ENCODE measurements around the gene ATAD3A. TPM values are rescaled to one million over a fixed set of nuclear protein-coding genes. Genes with fewer than 3 reads are reported as not detected.
"Not testable (repeated sequence)": the region's sequence is repeated elsewhere in the genome, so short reads cannot be mapped to it uniquely, and the experiment has no call there.

ATAD3A gene
- 10 to 100 TPM; 26.2 to 26.5 TPM for total RNA-seq

DNA sequence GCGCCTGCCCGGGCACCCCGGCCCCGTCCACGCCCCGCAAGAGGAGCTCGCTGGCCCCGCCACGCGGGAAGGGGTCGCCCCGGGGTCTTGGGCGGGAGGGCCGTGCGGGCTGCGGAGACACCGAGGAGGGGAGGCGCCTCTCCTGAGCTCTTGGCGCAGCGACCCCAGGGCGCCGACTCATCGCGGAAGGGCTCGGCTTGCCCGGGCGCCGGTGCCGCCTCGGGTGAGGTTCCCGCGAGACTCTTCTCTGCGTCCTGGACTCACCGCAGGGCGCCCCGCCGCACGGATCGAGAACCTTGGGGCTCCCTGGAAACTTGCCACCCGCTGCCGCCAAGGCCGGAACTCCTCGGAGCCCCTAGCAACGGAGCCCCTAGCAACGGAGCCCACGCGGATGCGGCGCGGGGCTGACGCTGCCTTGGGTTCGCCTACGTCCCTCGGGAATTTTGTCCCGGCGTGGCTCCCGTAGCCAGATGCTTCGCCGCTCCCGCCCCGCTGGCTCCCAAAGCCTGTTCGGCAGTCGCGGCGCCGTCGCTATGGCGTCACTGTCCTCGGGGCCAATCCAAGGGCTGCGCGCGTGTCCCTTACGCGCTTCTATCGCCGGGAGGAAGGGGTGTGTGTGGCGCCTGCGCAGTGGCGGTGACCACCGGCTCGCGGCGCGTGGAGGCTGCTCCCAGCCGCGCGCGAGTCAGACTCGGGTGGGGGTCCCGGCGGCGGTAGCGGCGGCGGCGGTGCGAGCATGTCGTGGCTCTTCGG, at the start of gene ATAD3A:
ATAD3A (plus strand) TSS at position 630 of the 753 bp plus-strand sequence; CDS start at position 737, 107 bp downstream.
- Mint-ChIP-seq H3K36me3 (ENCODE audit: low read depth) (no peaks in the 10 kb centered on the region), H3K27ac (peak within 1 kb of the TSS; percentile 85), H3K4me1 (peaks cover 27% of the 10 kb centered on the region), H3K4me3 (peak within 1 kb of the TSS; percentile 88), H3K27me3 (no peaks in the 10 kb centered on the region), H3K9me3 (no peaks in the 10 kb centered on the region)
- DNase-seq: peak; percentile 97
- ChIA-PET CTCF (no interaction called here), POLR2A (interaction anchor here (0.6 to 1.0 kb wide), 6 partner anchors 105 to 163 kb away, joined by 3 to 4 read pairs (median 3); partner anchors contain the start of genes AURKAIP1, CCNL2, DVL1 and MRPL20)

GRCh38 chr1:1462318-1462966, 49.5 kb upstream of the ATAD3A start:
- H3K36me3 Mint-ChIP-seq (ENCODE audit: low read depth): no peaks in the 10 kb centered on the region
- POLR2A ChIA-PET: no interaction called here
- DNase-seq: peak; percentile 22
- CTCF ChIA-PET: no interaction called here
- H3K4me1 Mint-ChIP-seq: peaks cover 5% of the 10 kb centered on the region
- no peaks in the 10 kb centered on the region for H3K27me3 Mint-ChIP-seq
- H3K27ac Mint-ChIP-seq: peak overlapping the region; percentile 49
- H3K4me3 Mint-ChIP-seq: peak overlapping the region; percentile 55
- H3K9me3 Mint-ChIP-seq: no peaks in the 10 kb centered on the region

DNA sequence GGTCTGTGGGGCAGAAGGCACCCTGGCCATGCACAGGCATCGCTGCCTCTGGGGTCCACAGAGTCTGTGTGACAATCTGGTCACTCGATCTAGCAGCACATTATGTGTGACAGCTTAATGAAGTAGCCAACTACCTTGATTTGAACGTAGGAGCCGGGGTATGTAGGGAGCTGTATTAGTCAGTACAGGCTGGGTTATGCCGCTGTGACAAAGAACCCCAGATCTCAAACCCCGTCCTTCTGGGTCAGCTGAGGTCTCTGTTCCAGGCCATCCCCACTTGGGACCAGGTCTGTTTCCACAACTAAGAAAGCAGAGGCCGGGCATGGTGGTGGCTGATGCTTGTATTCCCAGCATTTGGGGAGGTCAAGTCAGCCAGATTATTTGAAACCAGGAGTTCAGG, 48.6 kb upstream of the ATAD3A start:
- H3K27me3 Mint-ChIP-seq: no peaks in the 10 kb centered on the region
- no peak overlapping the region for H3K27ac Mint-ChIP-seq
- H3K4me1 Mint-ChIP-seq: peaks cover 5% of the 10 kb centered on the region
- no peaks in the 10 kb centered on the region for H3K9me3 Mint-ChIP-seq
- no peaks in the 10 kb centered on the region for H3K36me3 Mint-ChIP-seq (ENCODE audit: low read depth)
- ChIA-PET POLR2A (no interaction called here), CTCF (no interaction called here)
- H3K4me3 Mint-ChIP-seq: no peak overlapping the region
- DNase-seq: no peak

DNA sequence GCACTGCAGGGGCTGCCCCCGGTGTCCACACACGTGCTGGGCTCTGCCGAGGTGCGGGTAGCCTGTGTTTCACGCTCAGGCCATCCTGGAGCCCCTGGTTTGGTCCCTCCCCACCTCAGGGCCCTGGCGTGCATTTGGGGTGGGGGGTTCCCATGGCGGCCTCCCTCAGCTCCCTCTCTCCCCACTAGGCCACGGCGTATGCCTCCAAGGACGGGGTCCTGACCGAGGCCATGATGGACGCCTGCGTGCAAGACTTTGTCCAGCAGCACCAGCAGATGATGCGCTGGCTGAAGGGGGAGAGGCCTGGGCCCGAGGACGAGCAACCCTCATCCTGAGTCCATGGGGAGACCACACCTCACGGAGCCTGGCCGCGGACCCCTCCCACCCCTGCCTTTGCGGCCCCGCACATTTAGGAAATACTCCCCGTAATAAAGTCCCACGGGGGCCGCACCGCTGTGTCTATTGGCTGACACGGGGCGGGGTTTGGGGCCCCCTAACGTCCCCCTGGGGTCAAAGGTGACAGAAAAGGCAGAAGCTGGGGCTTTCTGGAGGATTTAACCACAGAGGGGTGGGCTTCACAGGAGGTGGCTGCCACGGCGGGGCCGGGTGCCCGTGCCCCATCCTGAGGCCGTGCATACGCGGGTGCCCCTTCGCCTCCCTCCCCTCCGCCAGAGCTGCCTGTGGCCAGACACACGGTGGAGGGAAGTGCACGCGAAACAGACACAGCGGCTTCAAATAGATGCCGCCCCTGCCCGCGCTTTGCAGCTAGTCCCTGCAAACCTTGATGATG, 43.6 kb upstream of the ATAD3A start:
- H3K36me3 Mint-ChIP-seq (ENCODE audit: low read depth); H3K27me3 Mint-ChIP-seq; DNase-seq; POLR2A ChIA-PET; H3K9me3 Mint-ChIP-seq; H3K27ac Mint-ChIP-seq; CTCF ChIA-PET; H3K4me3 Mint-ChIP-seq: not testable (repeated sequence)
- peaks cover 26% of the 10 kb centered on the region for H3K4me1 Mint-ChIP-seq

DNA sequence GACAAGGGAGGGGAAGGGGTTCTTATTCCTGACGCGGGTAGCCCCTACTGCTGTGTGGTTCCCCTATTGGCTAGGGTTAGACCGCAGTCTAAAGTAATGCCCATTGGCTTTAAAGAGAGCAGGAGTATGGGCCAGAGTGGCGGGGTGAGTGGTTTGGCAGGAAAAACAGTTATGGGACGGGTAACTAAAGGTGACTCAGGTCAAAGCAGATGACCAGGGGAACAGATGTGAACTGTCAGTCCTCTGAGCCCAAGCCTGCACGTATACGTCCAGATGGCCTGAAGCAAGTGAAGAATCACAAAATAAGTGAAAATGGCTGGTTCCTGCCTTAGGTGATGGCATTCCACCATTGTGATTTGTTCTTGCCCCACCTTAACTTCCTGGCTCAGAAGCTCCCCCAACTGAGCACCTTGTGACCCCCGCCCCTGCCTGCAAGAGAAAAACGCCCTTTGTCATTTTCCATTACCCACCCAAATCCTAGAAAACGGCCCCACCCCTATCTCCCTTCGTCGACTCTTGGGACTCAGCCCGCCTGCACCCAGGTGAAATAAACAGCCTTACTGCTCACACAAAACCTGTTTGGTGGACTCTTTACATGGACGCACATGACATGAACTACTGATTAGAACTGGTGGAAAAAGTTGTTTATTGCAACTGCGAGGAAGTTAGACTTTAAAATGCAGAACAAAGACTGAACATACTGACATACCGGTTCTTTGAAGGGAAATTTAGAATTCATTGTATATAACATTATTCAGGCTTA, 41.2 kb upstream of the ATAD3A start:
- ChIA-PET CTCF (interaction anchor here (0.7 to 1.2 kb wide), 2 partner anchors 34 to 145 kb away, joined by 4 read pairs; partner anchors contain the start of gene MIB2), POLR2A (no interaction called here)
- H3K9me3 Mint-ChIP-seq: no peaks in the 10 kb centered on the region
- H3K4me3 Mint-ChIP-seq: peak overlapping the region; percentile 87
- peak; percentile 26 for DNase-seq
- no peaks in the 10 kb centered on the region for H3K27me3 Mint-ChIP-seq
- peak overlapping the region; percentile 74 for H3K27ac Mint-ChIP-seq
- no peaks in the 10 kb centered on the region for H3K36me3 Mint-ChIP-seq (ENCODE audit: low read depth)
- peaks cover 31% of the 10 kb centered on the region for H3K4me1 Mint-ChIP-seq

DNA sequence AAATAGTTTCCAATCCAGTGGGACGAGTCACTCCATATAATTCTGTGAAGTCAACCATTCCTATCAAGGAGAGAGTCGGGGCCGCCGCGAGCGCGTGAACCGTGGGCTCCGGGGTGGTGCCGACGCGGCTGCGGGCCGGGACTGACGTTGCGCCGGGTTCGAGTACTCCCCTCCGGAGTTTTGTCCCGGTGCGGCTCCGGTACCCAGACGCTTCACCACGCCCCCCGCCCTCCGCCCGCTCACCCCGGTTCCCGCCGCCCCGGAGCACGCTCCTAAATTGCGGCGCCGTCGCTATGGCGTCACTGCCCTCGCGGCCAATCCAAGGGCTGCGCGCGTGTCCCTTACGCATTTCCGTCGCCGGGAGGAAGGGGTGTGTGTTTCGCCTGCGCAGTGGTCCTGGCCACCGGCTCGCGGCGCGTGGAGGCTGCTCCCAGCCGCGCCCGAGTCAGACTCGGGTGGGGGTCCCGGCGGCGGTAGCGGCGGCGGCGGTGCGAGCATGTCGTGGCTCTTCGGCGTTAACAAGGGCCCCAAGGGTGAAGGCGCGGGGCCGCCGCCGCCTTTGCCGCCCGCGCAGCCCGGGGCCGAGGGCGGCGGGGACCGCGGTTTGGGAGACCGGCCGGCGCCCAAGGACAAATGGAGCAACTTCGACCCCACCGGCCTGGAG, 40.4 kb upstream of the ATAD3A start, which contains the start of gene ATAD3B:
ATAD3B (plus strand) TSS at position 377 of the 664 bp plus-strand sequence; CDS start at position 497, 120 bp downstream.
- peak; percentile 93 for DNase-seq
- Mint-ChIP-seq H3K9me3 (no peaks in the 10 kb centered on the region), H3K36me3 (ENCODE audit: low read depth) (no peaks in the 10 kb centered on the region), H3K27ac (peak within 1 kb of the TSS; percentile 74), H3K4me3 (peak within 1 kb of the TSS; percentile 87), H3K27me3 (no peaks in the 10 kb centered on the region), H3K4me1 (peaks cover 30% of the 10 kb centered on the region)
- POLR2A ChIA-PET: no interaction called here
- CTCF ChIA-PET: no interaction called here

DNA sequence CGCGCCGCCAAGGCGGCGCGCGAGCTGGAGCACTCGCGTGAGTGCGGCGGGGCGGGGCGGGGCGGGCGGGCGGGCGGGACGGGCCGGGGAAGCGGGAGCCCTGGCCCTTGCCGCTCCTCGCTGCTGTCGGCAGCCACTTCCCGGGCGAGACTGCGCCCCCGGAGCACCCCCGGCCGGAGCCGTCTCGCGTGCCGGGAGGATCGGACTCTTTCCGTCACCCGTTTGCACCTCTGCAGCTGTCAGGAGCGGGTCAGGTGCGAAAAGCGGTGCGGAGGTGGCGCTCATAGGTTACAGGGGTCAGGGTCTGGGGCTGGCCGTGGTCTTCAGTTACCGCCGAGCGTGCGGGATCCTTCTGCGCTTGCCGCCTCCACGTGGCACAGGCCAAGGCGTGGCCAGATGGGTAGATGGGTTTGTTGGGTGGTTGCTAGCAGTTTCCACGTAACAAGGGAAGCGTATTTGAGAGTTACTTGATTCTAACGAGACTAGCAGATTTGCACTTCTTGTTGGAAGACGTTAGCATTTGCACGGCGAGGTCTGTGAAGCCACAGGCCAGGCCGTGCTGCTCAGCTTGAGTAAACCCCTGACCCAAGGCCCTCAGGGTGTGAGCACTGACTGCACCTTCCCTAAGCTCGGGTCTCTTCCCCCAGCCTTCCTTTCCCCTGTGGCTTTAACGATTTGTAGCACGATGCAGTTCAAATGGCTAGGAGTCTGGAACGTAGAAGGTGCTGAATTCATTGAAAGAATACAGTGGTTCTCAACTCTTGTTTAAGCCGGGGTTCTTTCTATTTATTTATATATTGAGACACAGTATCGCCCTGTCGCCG, 39.7 kb upstream of the ATAD3A start:
- H3K27ac Mint-ChIP-seq: peak overlapping the region; percentile 56
- CTCF ChIA-PET; H3K27me3 Mint-ChIP-seq; H3K36me3 Mint-ChIP-seq (ENCODE audit: low read depth); H3K9me3 Mint-ChIP-seq; POLR2A ChIA-PET: not testable (repeated sequence)
- H3K4me3 Mint-ChIP-seq: peak overlapping the region; percentile 77
- peak; percentile 33 for DNase-seq
- peaks cover 30% of the 10 kb centered on the region for H3K4me1 Mint-ChIP-seq

DNA sequence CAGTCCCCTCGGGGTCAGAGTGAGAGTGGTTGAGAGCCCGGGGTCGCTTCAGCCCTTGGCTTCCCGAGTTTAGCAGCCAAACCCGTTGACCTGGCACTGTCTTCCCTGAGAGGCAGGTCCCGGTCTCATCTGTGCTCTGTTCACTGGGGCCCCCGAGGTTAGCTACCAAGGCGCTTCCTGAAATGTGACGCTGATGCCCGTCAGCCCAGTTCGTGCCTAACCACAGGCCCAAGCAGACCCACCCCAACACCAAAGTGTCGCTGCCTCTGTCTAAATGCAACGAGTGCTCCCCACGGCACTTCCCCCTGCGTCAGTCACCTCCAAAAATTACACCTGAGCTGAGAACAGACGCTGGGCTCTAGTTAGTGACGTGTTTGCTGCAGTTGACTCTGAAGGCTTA, 36.0 kb upstream of the ATAD3A start:
- H3K9me3 Mint-ChIP-seq, POLR2A ChIA-PET, H3K27ac Mint-ChIP-seq, H3K27me3 Mint-ChIP-seq, H3K4me3 Mint-ChIP-seq, DNase-seq, CTCF ChIA-PET: not testable (repeated sequence)
- Mint-ChIP-seq H3K4me1 (peaks cover 17% of the 10 kb centered on the region), H3K36me3 (ENCODE audit: low read depth) (peaks cover 22% of the 10 kb centered on the region)

DNA sequence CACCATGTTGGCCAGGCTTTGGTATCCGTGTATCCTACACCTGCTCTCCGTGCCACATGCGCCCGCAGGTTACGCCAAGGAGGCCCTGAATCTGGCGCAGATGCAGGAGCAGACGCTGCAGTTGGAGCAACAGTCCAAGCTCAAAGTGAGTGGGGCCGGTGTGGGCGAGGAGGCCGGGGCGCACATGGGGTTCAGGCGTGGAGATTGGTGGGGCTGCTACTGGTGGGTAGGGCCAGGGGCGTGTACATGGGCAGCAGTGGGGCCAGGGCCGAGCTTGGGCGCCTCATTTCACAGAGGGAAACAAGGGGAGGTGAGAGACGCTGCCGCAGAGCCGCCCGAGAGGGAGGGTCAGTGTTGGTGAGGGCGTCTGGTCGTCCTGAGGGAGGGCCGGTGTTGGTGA, 34.8 kb upstream of the ATAD3A start:
- H3K4me3 Mint-ChIP-seq: no peak overlapping the region
- peaks cover 22% of the 10 kb centered on the region for H3K36me3 Mint-ChIP-seq (ENCODE audit: low read depth)
- H3K4me1 Mint-ChIP-seq: peaks cover 15% of the 10 kb centered on the region
- POLR2A ChIA-PET: no interaction called here
- no peak overlapping the region for H3K27ac Mint-ChIP-seq
- no peaks in the 10 kb centered on the region for H3K9me3 Mint-ChIP-seq
- no peak for DNase-seq
- CTCF ChIA-PET: no interaction called here
- H3K27me3 Mint-ChIP-seq: no peaks in the 10 kb centered on the region

DNA sequence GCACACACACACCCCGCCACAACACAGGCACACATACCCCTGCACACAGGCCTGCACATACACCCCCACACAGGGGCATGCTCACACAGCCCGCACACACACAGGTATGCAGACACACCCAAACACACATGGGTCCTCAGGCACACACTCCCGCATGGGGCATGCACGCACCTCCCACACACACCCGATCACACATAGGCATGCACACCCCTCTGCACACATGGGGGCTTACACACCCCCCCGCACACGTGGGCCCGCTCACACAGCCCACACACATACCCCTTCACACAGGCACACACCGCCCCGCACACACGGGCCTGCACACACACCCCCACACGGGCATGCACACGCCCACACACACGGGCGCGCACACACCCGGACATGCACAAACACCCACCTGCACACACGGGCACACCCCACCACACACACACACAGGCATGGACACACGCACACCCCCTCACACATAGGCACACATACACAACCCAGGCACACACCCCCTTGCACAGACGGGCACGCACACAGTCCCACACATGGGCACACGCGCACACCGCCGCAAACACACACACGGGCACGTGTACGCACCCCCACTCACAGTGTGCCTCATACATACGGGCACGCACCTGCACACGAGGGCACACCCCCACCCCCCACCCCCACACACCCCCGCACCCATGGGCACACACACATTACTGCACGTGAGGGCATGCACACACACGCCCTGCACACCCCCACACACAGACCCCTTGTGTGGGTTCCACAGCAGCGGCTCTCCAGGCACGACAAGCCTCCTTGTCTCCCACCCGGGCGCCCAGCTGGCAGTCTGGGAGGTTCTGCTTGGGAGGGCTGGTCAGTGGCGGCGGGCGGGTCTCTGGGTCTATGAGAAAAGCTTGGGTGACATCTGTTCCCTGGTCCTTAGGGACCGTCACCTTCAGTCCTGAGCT, 32.1 kb upstream of the ATAD3A start:
- no peaks in the 10 kb centered on the region for H3K9me3 Mint-ChIP-seq
- CTCF ChIA-PET: no interaction called here
- peaks cover 2% of the 10 kb centered on the region for H3K4me1 Mint-ChIP-seq
- peaks cover 22% of the 10 kb centered on the region for H3K36me3 Mint-ChIP-seq (ENCODE audit: low read depth)
- H3K27me3 Mint-ChIP-seq: no peaks in the 10 kb centered on the region
- H3K27ac Mint-ChIP-seq: no peak overlapping the region
- no peak for DNase-seq
- POLR2A ChIA-PET: no interaction called here
- H3K4me3 Mint-ChIP-seq: no peak overlapping the region

GRCh38 chr1:1480488-1480867, 31.5 kb upstream of the ATAD3A start:
- DNase-seq, H3K27me3 Mint-ChIP-seq, H3K4me3 Mint-ChIP-seq, CTCF ChIA-PET, H3K9me3 Mint-ChIP-seq, H3K4me1 Mint-ChIP-seq, H3K27ac Mint-ChIP-seq, POLR2A ChIA-PET: not testable (repeated sequence)
- H3K36me3 Mint-ChIP-seq (ENCODE audit: low read depth): peaks cover 22% of the 10 kb centered on the region
